ENCODE results near the gene QKI.

QKI gene

GRCh38 chr6:163397326-163397725 is 17.2 kb upstream of the QKI start:
- CTCF ChIA-PET, result interaction anchor here (0.6 kb wide), 1 partner anchor 2000 kb away, joined by 4 read pairs; no protein-coding TSS in a partner anchor
- Histone ChIP-seq H3K4me3 (ENCODE audit: low read depth, low read length) (no peak overlapping the region), H3K36me3 (ENCODE audit: control insufficient read depth in 2 of 2, insufficient read depth in 1 of 2, low read length in 2 of 2) (no peaks in the 10 kb centered on the region), H3K4me1 (ENCODE audit: control insufficient read depth, insufficient read depth, low read length) (0 out of 2 replicates have a peak, but pooled peaks cover under 1% of the 10 kb centered on the region), H3K27ac (ENCODE audit: extremely low read depth, low read depth, low read length) (no peak overlapping the region), H3K9me3 (ENCODE audit: control insufficient read depth, insufficient read depth, low read depth, low read length) (no peaks in the 10 kb centered on the region)
- TF ChIP-seq ZNF274 (IDR thresholded peaks at IDR 0.05; ENCODE audit: low read length) (no peak), ZNF274 (tag by site-specific recombination; IDR thresholded peaks at IDR 0.05; ENCODE audit: borderline replicate concordance) (no peak), ZNF514 (tag by site-specific recombination; IDR thresholded peaks at IDR 0.05) (no peak), ZNF580 (tag by site-specific recombination; IDR thresholded peaks at IDR 0.05) (no peak), ZBTB10 (tag by site-specific recombination; IDR thresholded peaks at IDR 0.05) (no peak), ZNF341 (tag by site-specific recombination; IDR thresholded peaks at IDR 0.05; ENCODE audit: low read depth) (no peak), ZNF174 (tag by site-specific recombination; IDR thresholded peaks at IDR 0.05) (no peak), ELK4 (IDR thresholded peaks at IDR 0.05; ENCODE audit: borderline replicate concordance, low read depth, low read length) (no peak), PRDM1 (tag by site-specific recombination; IDR thresholded peaks at IDR 0.05) (no peak), ZNF2 (tag by site-specific recombination; IDR thresholded peaks at IDR 0.05) (no peak), SP7 (tag by site-specific recombination; IDR thresholded peaks at IDR 0.05) (no peak), ZNF324 (tag by site-specific recombination; IDR thresholded peaks at IDR 0.05) (no peak), ZNF785 (tag by site-specific recombination; IDR thresholded peaks at IDR 0.05) (no peak), ZNF76 (tag by site-specific recombination; IDR thresholded peaks at IDR 0.05; ENCODE audit: borderline replicate concordance, low read depth) (no peak), SP3 (tag by site-specific recombination; IDR thresholded peaks at IDR 0.05) (no peak), ZFP3 (tag by site-specific recombination; IDR thresholded peaks at IDR 0.05; ENCODE audit: low read depth) (no peak), MZF1 (tag by site-specific recombination; IDR thresholded peaks at IDR 0.05; ENCODE audit: borderline replicate concordance) (no peak), ZBTB6 (tag by site-specific recombination; IDR thresholded peaks at IDR 0.05) (no peak), ZNF302 (tag by site-specific recombination; IDR thresholded peaks at IDR 0.05; ENCODE audit: low read depth) (no peak), ZNF366 (tag by site-specific recombination; conservative IDR thresholded peaks at IDR 0.05) (no peak)
- POLR2A ChIA-PET, result no interaction called here

- POLR2A ChIA-PET, result no interaction called here
- TF ChIP-seq ZNF292 (tag by site-specific recombination; IDR thresholded peaks at IDR 0.05; ENCODE audit: borderline replicate concordance, low read depth) (no peak), CTCF (tag by site-specific recombination; IDR thresholded peaks at IDR 0.05) (no peak), ZSCAN4 (tag by site-specific recombination; IDR thresholded peaks at IDR 0.05) (no peak), ZNF366 (tag by site-specific recombination; conservative IDR thresholded peaks at IDR 0.05) (no peak), ZNF837 (tag by site-specific recombination; IDR thresholded peaks at IDR 0.05) (no peak), ZNF473 (tag by site-specific recombination; IDR thresholded peaks at IDR 0.05) (no peak), ZNF26 (tag by site-specific recombination; IDR thresholded peaks at IDR 0.05) (no peak)
- Histone ChIP-seq H3K4me3 (ENCODE audit: low read depth, low read length) (no peak overlapping the region), H3K36me3 (ENCODE audit: control insufficient read depth in 2 of 2, insufficient read depth in 1 of 2, low read length in 2 of 2) (no peaks in the 10 kb centered on the region), H3K27ac (ENCODE audit: extremely low read depth, low read depth, low read length) (no peak overlapping the region), H3K9me3 (ENCODE audit: control insufficient read depth, insufficient read depth, low read depth, low read length) (no peaks in the 10 kb centered on the region), H3K4me1 (ENCODE audit: control insufficient read depth, insufficient read depth, low read length) (no peaks in the 10 kb centered on the region)
- CTCF ChIA-PET, result no interaction called here
Observed at GRCh38 chr6:163398115-163398514, 16.4 kb upstream of the QKI start.

All from HEK293 (cell line).